PC-9 (cell line): ENCODE results near the gene CLEC7A.

ENCODE experiments used
- CTCF ChIP-seq: fragments of 200-600 bp; sonication (generic); conservative IDR thresholded peaks from 2 replicates; pipeline ENCODE4 v1.6.1; 2017; ENCODE audit warnings: mixed run types, antibody characterized with exemption, mild to moderate bottlenecking, moderate library complexity
- EZH2 ChIP-seq: fragments of 200-600 bp; sonication (generic); IDR thresholded peaks from 2 replicates; pipeline ENCODE4 v1.8.0; 2017; ENCODE audit warnings: antibody characterized with exemption, low read depth

DNA sequence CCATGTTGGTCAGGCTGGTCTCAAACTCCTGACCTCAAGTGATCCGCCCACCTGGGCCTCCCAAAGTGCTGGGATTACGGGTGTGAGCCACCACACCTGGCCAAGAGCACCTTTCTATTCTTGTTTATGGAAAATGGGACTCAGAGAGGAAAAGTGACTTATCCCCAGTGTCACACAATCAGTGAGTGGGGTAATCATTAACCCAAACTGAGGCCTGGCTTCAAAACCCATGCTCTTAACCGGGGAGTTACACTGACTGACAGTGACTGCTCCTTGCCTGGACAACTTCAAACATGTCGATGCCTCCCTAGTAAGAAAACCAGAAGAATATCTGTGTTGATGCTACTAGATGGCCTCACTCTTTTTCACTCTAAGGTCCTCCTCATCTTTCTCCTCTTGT lies 7.3 kb downstream of the CLEC7A start:
- TF ChIP-seq CTCF = no peak
- no peak for TF ChIP-seq EZH2
